ENCODE data around the gene TUBA3E.
"Not testable (repeated sequence)": the region's sequence is repeated elsewhere in the genome, so short reads cannot be mapped to it uniquely, and the experiment has no call there.

TUBA3E gene

DNA sequence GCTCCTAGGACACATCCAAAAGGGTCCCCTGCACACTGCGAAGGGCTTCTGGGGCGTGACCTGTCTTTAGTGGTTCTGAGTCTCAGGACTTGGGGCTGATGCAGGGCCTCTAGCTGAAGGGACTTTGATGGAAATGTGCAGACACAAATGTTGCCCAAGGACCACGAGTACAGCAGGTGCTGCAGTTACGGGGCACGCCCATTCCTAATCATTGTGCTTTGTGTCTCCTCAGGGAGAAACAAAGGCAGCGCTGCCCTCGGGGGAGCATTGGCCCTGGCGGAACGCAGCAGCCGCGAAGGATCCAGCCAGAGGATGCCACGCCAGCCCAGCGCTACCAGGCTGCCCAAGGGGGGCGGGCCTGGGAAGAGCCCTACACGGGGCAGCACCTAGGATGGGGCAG lies 8.0 kb downstream of the TUBA3E start:
- DNase-seq: no peak

DNA sequence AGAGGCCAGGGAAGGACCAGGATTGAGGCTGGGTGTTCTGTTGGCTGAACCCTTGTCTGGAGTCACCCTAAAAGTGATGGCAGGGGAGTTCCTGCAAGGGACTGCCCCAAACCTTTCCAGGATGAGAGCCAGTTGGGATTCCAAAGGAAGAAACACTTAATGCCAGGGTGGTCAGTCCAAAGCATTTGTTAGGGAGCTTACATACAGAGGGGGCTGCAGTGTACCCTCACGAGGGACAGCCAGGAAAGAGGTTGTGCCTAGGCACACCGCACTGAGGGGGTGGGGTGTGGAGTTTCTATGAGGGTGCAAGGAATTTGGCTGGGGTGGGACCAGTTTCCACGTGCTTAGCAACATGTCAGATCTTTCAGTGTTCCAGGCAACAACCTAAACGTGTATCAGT lies 9.3 kb downstream of the TUBA3E start:
- DNase-seq: not testable (repeated sequence)

DNA sequence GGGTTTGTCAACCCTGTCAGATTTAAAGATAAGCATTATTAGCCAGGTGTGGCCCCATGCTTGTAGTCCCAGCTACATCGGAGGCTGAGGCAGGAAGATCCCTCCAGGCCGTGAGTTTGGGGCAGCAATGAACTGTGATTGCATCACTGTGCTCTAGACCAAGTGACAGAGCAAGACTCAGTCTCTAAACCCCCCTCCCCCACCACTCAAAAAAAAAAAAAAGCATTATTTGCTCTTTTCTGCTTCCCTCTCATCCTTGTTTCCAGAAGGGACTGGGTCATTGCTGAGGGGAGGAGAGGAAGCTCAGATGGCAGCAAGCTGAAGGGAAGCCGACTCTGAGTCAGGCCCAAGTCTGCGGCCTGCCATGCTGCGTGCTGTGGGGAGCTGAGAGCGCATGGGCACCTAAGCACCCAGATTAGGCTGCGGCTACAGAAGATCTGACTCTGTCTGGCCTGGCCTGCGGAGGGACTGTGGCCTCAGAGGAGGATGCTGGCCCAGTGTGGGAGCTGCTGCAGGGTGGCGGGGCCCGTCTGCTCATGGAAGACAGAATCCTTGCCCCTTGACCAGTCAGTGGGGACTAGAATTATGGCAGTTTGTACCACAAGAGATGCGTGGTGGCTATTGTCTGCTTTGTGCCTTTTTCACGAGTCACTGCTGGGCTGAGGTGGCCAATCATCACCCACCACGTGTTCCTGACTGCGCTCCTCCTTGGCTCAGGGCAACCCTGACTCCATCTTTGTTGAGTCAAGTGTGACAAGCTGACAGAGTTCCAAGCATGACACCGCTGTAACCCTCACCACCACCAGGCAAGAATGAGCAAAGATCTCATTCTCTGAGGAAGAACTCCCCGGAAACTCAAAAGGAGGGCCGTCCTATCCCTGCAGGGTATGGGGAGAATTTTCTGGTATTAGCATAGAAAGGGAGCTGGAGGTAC lies 10.1 kb downstream of the TUBA3E start:
- not testable (repeated sequence) for DNase-seq

DNA sequence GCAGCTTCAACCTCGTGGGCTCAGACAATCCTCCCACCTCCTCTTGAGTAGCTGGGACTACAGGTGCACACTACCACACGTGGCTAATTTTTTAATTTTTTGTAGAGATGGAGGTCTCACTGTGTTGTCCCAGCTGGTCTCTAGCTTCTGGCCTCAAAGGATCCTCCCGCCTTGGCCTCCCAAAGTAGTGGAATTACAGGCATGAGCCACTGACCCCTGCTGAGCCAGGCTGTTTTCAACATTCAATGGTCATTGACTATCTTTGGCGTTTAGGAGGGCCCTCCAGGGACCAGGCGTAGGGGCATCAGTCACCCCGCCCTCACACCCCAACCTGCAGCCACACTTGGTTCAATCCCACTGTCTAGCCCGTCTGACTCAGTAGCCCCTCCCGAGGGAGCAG lies 11.0 kb downstream of the TUBA3E start:
- DNase-seq: no peak

DNA sequence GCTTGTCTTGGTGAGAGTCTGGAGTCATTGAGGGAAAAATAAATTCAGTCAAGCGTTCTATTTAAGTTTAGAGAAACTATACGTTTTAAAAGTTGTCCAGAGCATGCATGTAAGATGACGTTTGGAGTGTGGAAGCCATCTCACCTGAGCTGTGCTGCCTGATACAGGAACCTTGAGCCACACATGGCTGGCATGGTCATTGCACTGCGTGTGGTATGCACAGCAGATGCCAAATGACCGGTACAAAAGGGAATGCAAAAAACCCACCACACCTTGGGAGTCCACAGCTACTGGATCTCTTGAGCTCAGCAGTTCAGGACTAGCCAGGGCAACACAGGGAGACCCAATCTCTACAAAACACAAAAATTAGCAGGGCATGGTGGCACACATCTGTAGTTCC lies 11.8 kb downstream of the TUBA3E start:
- DNase-seq: no peak

DNA sequence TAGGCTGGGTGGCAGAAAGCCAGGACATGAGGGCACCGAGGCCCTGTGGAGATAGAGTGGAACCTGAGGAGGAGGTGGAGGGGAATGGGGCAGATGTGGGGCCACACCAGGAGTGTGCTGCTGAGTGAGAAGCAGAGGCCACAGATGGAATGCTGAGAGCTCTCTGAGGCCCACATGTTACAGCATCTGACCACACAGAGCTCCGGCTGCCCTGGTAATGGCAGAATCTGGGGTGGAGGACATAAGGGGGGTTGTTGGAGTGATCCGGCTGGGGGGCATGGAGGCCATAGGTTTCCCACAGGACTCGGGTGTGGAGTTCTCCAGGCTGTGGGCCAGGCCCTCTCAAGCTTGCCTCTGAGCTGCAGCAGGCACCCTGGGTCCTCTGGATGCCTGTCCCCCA lies 12.3 kb downstream of the TUBA3E start:
- no peak for DNase-seq

DNA sequence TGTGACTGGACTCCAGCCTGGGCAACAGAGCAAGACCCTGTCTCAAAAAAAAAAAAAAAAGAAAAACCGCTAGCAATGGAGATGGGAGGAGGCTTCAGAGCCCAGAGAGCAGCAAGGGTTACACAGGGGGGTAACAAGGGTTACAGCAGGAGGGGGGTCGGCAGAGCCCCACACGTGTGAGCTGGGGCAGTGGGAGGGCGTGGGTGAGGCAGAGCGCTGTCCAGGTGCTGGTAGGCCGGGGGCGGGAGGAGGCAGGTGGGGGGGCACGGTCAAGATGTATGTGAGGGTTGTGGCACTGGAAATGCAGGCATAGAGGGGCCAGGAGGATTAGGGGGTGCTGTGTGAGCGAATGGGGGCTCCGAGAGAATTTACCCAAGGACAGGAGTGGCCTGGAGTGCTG lies 12.8 kb downstream of the TUBA3E start:
- no peak for DNase-seq

DNA sequence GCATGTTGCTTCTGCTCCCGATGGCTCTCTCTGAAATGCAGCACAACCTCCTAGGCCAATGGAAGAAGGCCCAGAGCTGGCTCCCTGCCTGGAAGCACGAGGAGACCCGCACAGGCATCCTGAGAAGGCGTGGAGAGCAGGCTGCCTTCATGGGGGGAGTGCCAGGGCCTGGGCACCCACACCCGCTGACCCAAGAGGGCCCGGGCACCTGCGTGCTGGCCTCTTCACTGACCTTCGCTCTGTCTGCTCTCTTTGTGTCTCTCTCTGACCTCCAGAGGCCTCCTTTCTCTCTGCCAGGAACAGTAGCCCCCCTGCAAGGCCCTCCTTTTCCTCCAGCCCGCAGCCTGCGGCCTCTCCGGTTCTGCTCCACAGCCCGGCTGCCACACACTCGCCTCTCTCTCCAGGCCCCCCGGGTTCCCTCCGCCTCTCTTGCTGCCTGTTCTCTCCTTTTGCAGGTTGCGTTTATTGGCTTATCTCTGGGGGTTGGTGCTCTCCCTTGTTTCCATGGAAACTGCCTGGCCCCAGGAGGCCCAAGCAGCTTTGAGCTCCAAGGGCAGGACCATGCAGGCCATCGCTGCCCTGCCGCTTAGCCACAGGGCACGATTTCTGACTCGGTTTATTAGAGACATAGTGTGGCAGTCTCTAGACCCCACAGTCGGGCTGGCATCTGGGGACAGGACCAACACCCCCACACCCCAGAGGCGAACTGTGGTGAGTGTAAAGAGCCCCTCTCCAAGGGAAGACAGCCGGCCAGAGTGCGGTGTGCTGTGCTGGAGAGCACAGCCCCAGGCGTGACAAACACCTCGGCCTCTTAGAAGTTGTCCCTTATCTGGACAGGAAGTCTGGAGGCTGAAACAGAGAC lies 14.5 kb downstream of the TUBA3E start:
- DNase-seq: peak; percentile 81

DNA sequence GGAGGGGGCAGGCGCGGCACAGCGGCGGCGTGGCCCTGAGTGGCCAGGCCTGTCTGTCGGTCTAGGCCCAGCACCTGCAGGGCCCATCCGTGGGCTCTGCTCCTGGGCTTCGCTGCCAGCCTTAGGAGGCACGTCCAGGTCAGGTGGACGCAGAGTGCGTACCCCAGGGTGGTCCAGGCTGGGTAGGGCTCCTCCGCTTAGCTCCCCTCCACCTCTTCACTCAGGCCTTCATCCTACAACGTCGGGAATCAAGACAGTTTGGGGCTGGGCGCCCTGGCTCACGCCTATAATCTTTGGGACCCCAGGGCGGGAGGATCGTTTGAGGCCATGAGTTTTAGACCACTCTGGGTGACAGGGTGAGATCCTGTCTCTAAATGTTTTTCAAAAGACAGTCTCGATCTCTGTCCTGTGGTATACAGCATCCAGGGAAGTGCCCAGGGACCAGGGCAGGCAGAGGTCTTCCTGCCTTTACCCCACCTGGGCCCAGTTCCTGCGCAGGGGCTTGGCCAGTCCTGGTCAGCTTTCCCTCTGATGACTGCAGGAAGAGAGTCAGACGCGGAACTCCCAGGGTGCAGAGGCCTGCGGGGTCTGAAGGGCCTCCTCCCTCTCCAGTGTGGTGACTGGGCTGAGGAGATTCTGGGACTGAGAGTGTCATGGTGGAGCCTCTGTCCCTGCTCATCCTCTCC lies 15.3 kb downstream of the TUBA3E start:
- peak; percentile 46 for DNase-seq

DNA sequence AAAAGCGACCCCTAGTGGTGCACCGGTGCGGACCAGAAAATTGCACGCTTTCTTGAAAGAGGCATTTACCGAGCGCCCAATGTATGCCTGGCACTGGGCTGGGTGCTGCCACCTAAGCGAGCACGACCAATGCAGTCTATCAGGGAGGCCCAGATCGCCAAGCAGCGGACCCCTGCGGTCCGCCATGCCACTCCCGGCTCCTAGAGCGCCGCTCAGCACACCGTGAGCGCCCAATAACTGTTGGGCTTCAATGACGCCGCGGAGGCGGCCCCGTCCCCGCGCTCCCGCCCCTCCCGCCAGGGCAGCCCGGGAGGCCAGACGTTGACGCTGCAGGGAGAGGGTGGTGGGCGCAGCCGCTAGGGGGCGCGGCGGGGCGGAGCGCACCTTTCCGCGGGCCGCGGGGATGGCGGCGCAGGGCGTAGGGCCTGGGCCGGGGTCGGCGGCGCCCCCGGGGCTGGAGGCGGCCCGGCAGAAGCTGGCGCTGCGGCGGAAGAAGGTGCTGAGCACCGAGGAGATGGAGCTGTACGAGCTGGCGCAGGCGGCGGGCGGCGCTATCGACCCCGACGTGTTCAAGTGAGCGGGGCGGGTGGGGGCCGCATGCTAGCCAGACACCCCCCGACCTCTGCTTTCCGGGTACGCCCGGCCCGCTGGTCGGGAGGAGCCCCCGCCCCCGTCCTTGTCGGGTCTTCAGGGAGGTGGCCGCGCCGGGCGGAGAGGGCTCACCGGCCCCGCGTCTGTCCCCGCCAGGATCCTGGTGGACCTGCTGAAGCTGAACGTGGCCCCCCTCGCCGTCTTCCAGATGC lies 16.2 kb downstream of the TUBA3E start, which contains the start of gene MZT2B:
TSS of gene MZT2B (plus strand) at position 383 of the 803 bp plus-strand sequence. CDS start at position 404, 21 bp downstream.
- peak; percentile 96 for DNase-seq

DNA sequence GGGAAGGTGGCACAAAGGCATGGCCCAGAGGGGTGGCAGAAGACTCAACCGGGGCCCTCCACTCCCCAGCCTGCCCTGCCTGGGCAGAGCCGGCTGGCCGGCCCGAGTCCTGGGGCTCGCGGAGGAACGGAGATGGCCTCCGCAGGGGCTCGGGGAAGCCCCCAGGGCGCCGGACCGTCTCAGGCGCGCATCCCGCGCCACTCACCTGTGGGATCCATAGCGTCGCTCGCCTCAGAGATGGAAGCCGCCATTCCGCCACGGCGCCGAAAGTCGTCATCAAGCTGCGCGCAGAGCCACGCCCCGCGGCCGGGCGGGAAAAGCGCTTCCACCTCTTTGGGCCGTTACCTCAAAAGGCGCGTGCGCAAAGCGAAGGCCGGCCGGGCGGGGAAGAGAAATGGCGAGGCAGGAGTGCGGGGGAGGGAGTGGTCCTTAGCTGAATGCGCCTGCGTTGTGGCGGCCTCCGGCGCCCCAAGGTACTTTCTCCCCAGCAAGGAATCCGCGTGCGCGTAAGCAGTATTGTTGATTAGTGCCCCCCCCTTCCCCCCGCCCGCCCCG lies 16.8 kb downstream of the TUBA3E start, which contains the start of gene SMPD4:
TSS of gene SMPD4 (minus strand) at position 278 of the 555 bp plus-strand sequence. CDS start 5,010 bp downstream, outside the sequence.
- DNase-seq: peak; percentile 99

DNA sequence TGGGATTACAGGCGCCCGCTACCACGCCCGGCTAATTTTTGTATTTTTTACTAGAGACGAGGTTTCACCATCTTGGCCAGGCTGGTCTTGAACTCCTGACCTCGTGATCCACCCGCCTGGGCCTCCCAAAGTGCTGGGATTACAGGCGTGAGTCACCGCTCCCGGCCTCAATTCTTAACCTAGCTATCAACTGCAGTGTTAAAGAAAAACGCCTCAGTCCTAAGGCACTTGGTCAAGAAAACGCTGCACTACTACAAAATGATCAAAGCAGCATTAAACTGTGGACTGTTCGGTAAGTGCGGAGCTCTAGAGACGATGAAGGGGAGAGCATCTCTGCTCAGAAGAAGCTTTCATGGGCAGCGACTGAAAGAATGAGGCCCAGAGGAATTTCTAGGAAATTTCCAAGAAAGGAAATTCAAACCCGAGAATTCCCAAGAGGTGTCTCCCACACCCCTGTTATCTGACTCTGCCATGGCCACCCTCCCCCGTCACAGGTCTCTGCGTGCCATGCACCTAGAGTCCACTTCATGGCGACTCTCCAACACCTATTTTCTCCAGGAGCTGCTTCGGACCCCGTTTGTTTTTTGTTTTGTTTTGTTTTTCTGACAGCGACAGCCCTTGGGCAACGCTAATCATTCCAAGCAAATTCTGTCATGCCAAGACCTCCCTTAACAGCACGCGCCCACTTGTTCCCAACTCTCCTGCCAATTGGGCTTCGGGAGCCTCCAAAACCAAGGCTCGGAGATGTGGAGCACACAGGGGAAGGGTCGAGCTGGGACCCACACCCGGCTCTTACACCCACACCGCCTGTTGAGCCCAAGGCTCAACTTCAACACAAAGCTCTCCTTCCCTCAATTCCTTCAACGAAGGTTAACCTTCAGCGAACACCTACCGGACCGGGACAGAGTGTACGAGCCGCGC lies 17.6 kb downstream of the TUBA3E start:
- peak; percentile 9 for DNase-seq

DNA sequence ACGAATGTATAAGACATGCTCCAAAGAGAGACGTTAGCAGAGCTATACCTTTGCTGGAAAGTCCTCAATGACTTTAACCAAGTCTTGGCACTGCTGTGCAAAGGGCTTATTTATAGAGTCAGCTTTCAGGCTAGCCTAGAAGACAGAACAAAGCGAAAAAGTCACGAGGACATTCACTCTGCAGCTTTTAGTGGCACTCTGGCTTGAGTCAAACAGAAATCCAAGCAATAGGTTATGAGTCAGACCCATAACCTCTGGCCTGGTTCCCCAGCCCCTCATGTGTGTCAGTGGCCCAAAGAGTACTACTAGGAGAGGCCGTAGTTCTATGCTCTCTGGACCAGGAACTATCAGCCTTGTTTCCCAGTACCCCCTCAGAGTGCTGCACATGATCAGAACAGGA lies 23.4 kb downstream of the TUBA3E start:
- not testable (repeated sequence) for DNase-seq

DNA sequence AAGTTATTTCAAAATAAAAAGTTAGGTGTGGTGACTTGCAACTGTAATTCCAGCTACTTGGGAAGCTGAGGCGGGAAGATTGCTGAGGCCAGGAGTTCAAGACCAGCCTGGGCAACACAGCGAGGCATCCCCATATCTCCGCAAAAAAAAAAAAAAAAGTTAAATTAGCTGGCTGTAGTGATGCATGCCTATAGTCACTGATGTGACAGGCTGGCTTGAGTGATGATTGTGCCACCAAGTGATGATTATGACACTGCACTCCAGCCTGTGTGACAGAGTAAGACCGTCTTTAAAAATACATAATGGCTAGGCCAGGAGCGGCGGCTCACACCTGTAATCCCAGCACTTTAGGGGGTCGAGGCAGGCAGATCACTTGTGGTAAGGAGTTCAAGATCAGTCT lies 28.3 kb downstream of the TUBA3E start:
- DNase-seq: no peak

DNA sequence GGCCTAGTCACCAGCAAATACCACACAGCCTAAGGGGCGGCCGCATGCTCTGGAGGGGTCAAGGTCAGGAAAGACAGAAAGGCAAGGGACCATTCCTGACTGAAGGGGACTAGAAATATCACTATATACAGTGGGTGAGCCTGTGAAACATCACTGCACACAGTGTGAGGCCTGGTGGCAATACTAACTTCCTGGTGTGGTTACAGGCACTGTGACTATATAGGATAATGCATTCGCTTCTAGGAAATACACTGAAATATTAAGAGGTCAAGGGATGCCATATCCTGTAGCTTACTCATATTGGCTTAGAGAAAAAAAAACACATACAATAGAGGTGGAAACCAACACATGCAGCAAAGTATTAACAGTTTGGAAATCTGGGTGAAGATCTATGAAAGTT lies 29.1 kb downstream of the TUBA3E start:
- DNase-seq: not testable (repeated sequence)

DNA sequence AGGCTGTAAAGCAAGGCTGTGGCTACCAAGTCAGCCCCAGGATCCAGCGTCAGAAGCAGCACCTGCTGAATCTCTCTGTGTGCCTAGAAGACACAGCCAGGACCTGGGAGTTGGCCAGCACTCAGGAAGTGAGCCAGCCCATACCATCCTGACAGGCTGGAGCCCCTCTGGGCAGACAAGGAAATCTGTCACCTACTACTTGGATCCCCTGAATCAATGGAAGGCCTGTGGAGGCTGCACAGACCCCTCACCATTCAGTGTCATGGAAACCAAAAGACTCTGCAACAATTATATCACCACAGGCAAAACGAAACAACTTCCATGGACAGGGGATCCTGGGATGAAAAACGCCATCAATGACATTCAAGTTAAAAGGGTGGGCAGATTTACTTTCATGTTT lies 31.6 kb downstream of the TUBA3E start:
- not testable (repeated sequence) for DNase-seq

DNA sequence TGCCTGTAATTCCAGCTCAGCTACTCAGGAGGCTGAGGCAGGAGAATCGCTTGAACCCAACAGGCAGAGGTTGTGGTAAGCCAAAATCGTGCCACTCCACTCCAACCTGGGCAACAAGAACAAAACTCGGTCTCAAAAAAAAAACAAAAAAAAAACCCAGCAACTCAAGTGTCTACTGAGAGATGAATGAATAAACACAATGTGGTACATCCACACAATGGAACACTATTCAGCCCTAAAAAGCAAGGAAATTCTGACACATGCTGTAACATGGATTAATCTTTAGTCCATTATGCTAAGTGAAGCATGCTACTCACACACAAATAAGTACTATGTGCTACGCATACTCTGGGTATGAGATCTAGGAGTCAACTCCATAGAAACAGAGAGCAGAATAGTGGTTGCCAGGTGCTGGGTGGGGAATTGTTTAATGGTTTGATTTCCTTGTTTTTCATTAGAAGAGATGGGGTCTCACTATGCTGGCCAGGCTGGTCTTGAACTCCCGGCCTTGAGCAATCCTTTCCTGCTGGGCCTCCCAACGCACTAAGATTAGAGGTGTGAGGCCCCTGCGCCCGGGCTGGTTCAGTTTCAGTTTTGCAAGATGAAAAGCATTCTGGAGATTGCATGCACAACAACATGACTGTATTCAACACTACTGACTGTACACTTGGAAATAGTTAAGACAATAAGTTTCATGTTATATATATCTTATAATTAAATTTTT lies 32.8 kb downstream of the TUBA3E start:
- no peak for DNase-seq

DNA sequence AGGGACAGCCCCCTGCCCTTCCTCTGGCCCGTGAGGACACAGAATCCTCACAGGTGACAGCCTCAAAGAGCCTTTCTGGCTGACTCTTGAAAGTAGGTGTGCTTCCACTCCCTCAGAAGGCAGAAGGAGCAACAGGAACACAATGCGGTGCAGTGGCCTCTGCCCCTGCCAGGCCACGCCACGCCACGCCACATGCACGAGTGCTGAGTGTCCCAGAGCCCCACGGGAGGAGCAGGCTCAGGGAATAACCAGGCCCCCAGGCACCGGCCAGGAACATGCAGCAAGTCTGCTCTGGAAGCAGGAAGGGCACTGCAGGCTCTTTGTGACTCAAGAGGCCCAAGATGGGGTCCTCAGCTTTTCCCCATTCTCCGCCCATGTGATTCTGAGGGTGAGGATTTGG lies 35.3 kb downstream of the TUBA3E start:
- DNase-seq: no peak

DNA sequence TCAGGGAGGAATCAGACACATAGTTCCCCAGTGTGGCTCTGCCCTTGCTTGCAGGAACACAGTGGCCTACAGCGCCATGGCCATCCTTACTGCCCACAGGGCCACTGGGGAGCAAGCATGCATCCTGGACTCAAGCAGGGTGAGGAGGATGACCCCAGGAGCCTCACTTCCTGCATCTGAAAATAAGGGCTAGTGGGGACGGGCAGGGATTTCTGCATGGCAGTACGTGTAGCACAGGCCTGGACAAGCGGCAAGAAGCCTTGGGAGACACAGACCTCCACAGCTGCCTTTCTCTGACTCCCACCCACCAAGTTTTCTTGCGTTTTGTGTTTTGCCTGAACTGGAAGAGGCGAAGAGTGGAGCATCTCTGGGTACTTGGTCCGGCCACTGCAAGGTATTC lies 35.8 kb downstream of the TUBA3E start:
- not testable (repeated sequence) for DNase-seq
